HG02588 (cell line): ENCODE measurements around the gene ZNF727.
"Not testable (repeated sequence)": the region's sequence is repeated elsewhere in the genome, so short reads cannot be mapped to it uniquely, and the experiment has no call there.

Experiments used
- ATAC-seq: cut with Tn5 transposase; IDR thresholded peaks from one replicate; pipeline ENCODE4 v1.9.1; 2021; ENCODE audit warnings: mild to moderate bottlenecking, moderate library complexity; ENCODE audit not compliant: unreplicated experiment

The ZNF727 gene

GRCh38 chr7:64045301-64046040, at the start of gene ZNF727:
TSS of gene ZNF727 (plus strand) at chr7:64045434. CDS start at chr7:64045622, 188 bp downstream.
- ATAC-seq, result no peak

GRCh38 chr7:63998549-63998948, 46.7 kb upstream of the ZNF727 start, which contains the start of gene ZNF722:
TSS of gene ZNF722 (plus strand) at chr7:63998849. CDS start at chr7:63998962, 113 bp downstream.
- ATAC-seq, result no peak

DNA sequence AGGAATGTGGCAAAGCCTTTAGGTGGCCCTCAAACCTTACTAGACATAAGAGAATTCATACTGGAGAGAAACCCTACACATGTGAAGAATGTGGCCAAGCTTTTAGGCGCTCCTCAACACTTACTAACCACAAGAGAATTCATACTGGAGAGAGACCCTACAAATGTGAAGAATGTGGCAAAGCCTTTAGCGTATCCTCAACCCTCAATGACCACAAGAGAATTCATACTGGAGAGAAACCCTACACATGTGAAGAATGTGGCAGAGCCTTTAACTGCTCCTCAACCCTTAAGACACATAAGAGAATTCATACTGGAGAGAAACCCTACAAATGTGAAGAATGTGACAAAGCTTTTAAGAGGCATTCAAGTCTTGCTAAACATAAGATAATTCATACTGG, 29.7 kb upstream of the ZNF727 start:
- not testable (repeated sequence) for ATAC-seq

GRCh38 chr7:64035388-64035787, 9.8 kb upstream of the ZNF727 start:
- no peak for ATAC-seq

DNA sequence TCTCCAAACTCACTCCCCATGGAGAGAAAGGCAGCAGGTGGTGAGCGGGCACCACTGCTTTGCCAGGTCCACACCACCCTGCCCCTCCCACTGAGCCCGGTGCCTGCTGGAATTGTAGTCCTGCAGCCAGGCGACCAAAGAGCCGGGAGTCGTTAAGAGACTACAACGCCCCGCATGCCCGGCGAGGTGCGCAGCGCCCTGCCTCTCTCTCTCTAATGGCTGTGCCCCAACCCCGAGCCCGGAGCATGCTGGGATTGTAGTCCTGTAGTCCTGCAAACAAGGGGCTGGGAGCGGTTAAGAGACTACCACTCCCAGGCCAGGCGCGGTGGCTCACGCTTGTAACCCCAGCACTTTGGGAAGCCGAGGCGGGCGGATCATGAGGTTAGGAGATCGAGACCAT, 8.1 kb upstream of the ZNF727 start:
- no peak for ATAC-seq

- no peak for ATAC-seq
These were observed 781 bp downstream of the ZNF727 start for GRCh38 chr7:64046041-64046389.

- ATAC-seq, result not testable (repeated sequence)
These were observed 32.8 kb downstream of the ZNF727 start for GRCh38 chr7:64077837-64078698.

- no peak for ATAC-seq
These were observed 33.4 kb downstream of the ZNF727 start for GRCh38 chr7:64078699-64078994.

DNA sequence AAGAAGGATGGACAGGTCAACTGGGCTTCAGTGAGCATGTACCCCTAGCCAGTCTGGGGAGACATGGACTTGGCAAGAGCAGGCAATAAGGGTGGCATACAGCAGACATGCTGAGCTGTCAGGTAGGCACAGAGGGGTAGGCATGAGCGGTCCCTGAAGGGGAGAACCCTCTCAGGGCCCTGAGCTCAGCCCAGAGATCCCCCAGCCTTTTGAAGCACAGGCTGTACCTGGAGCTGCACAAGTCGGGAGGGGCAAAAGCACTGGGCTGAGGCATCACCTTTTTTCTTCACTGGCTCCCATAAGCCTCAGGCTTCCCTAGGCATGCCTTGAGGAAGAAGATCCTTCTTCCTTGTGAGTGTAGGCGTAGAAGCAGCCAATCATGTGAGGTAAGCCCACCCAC, 42.3 kb downstream of the ZNF727 start:
- ATAC-seq, result no peak

- not testable (repeated sequence) for ATAC-seq
These were observed 43.6 kb downstream of the ZNF727 start for GRCh38 chr7:64088863-64089262.
